Measurements from ENCODE around the gene KAZN. TPM values are rescaled to one million over a fixed set of nuclear protein-coding genes. Genes with fewer than 3 reads are reported as not detected.

KAZN gene
- total RNA-seq, 1 experiment from 2014 or later = 3.4 TPM

DNA sequence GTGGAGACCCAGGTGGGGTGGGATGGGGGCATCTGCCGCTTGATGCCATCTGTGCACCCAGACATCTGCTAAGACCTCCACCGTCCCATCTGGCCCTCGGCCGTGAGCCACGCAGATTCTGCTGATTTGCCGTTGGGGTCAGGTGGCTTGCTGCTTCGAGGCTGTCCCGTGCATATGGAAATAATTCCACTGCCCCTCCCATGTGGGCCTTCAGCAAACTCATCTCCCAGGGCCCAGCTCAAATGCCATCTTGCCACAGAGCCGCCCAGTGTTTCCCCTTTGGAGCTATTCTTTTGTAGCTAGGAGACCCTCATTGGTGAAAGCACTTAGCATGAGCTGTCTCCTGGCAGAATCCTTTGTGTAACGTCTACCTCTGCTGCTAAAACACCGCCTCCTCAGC lies 99.8 kb downstream of the KAZN start:
- Histone ChIP-seq H3K36me3 (no peaks in the 10 kb centered on the region), H3K4me3 (no peak overlapping the region), H3K9me3 (no peaks in the 10 kb centered on the region), H3K27me3 (no peaks in the 10 kb centered on the region)
- DNase-seq = no peak

DNA sequence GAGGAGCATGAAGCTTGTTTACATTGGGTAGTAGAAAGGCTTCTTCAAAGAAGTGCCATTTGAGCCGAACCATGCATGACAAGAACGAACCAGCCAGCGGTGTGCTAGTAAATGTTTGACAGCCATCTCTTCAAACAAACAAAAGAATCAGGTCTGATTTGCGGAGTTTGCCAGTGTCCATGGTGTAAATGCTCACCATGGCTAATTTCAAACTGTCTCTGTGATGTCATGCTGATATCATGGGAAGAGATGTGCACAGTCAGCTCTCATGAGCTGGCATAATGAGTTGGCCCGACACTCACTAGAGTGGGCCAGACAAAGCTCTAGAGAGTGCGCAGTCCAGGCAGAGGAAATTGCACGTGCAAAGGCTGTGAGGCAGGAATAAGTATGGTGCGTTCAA lies 101.1 kb downstream of the KAZN start:
- Histone ChIP-seq H3K27me3 (no peaks in the 10 kb centered on the region), H3K4me3 (no peak overlapping the region), H3K9me3 (no peaks in the 10 kb centered on the region), H3K36me3 (no peaks in the 10 kb centered on the region)
- DNase-seq = no peak

DNA sequence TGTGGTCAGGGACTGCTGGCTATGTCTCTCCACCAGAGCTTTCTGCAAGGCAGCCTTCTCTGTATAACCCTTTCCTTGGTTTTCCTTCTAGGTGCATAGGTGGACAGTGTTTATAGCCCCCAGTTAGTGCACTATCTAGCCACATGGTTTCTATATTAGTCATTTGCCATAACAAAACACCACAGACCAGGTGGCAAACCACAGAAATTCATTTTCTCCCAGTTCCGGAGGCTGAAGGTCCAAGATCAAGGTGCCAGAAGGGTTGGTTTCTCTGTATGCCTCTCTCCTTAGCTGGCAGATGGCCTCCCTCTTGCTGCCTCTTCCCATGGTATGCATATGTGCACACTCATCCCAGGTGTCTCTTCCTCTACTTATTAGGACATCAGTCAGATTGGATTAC lies 106.4 kb downstream of the KAZN start:
- H3K27me3 ChIP-seq = no peaks in the 10 kb centered on the region
- no peaks in the 10 kb centered on the region for H3K36me3 ChIP-seq
- DNase-seq = no peak
- H3K9me3 ChIP-seq = no peaks in the 10 kb centered on the region
- H3K4me3 ChIP-seq = no peak overlapping the region

DNA sequence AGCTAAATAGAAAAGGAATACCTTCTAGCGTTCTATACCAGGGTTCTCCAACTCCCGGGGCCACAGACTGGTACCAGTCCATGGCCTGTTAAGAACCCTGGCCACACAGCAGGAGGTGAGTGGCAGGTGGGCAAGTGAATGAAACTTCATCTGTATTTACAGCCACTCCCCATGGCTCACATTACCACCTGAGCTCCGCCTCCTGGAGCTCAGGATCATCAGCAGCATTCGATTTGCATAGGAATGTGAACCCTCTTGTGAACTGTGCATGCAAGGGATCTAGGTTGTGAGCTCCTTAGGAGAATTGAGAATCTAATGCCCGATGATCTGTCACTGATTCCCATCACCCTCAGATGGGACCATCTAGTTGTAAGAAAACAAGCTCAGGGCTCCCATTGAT lies 107.3 kb downstream of the KAZN start:
- Histone ChIP-seq H3K9me3 (no peaks in the 10 kb centered on the region), H3K36me3 (no peaks in the 10 kb centered on the region), H3K4me3 (no peak overlapping the region), H3K27me3 (no peaks in the 10 kb centered on the region)
- DNase-seq = no peak

DNA sequence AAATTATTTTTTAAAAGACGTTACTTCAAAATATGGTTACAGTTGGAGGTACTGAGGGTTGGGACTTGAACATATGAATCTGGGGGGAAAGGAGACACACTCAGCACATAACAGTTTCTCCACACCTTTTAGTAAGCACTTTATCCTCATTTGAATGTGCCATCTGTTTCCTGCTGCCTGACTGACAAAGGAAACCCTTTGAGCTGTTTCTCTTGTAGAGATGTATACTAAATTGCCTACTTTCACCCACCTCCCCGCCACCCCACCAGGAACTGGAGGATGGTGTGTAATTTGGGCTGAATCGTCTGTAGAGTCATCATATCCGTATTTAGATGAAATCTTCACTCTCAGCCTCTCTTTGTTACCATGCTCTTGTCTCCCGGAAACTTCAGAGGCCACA lies 108.1 kb downstream of the KAZN start:
- no peak overlapping the region for H3K4me3 ChIP-seq

DNA sequence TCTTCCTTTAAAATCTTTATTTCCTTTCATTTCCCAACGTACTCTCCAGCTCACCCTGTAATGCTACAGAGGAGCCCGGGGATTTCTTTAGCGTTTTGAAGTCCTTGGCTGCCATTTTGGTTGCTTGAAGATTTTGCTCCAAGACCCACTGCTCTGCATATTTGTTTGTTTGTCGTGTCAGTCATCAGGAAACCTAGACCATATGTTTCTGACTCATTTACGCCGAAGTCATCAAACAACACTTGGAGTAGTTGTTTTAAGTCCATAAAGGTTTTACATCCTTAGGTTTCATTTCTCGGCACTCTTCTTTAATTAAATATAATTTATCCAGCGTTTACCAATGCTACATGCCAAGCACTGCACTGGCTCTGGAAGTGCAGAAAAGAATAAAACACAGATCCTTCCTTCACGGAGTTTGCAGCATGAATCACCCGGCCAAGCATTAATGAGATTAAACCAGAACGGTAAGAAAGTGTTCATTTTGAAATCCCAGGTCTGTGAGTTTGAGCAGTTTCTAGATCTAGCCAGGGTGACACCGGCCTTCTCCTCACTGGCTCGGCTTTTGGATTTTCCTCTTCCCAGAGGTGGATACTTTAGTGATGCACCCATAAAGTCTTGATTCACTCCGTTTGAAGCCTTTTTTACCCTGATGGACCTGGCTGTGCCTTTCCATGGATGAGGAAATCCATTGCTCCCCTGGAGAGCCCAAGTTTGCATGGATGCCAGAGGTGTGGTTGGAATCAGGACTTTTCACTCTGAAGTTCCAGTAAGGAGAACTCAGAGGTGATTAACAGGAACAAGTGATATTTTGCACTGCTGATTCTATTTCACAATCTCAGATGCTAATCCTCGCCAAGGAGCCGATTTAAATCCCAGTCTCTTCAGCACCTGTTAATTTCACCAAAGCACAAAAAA lies 109.3 kb downstream of the KAZN start:
- no peaks in the 10 kb centered on the region for H3K27me3 ChIP-seq
- H3K4me3 ChIP-seq = no peak overlapping the region
- no peaks in the 10 kb centered on the region for H3K36me3 ChIP-seq
- no peak for DNase-seq
- H3K9me3 ChIP-seq = no peaks in the 10 kb centered on the region

More for the DNA sequence above, 108.1 kb downstream of the KAZN start:
- DNase-seq = no peak
- no peaks in the 10 kb centered on the region for H3K9me3 ChIP-seq
- H3K36me3 ChIP-seq = no peaks in the 10 kb centered on the region
- H3K27me3 ChIP-seq = no peaks in the 10 kb centered on the region

DNA sequence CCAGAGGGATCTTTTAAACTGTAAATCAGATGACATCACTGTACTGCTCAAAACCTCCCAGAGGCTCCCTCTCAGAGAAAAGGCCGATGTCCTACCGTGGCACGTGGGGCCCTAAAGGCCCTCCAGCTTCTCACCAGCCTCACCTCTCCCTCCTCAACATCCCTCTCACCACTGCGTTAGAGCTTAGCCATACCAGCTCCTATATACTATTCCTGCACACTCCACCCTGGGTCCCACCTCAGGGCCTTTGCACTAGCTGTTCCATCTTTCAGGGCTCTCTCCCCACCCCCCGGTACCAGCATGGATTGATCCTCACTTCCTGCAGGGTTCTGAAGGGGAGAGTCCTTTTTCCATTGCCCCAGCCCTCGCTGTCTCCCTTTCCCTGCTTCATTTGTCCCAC lies 111.8 kb downstream of the KAZN start:
- no peak for DNase-seq
- Histone ChIP-seq H3K9me3 (no peaks in the 10 kb centered on the region), H3K4me3 (no peak overlapping the region), H3K36me3 (no peaks in the 10 kb centered on the region), H3K27me3 (no peaks in the 10 kb centered on the region)

DNA sequence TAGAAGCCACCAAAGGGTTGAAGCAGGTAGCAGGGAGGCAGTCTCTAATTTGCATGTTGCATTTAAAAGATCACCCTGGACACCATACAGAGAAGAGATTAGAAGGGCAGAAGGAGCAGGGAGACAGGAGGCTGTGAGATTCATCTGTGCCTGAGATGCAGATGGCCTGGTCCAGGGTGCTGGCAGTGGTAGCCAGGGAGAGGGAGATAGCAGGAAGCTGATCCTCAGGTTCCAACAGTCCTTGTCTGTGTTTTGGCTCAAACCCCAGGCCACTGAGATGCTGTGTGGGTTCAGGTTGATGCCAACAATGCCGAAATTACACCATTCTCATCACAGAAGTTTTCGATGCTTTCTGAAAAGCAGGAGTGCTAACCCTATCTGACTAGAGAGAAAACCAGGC lies 113.7 kb downstream of the KAZN start:
- Histone ChIP-seq H3K4me3 (no peak overlapping the region), H3K27me3 (no peaks in the 10 kb centered on the region), H3K36me3 (no peaks in the 10 kb centered on the region), H3K9me3 (no peaks in the 10 kb centered on the region)
- no peak for DNase-seq

DNA sequence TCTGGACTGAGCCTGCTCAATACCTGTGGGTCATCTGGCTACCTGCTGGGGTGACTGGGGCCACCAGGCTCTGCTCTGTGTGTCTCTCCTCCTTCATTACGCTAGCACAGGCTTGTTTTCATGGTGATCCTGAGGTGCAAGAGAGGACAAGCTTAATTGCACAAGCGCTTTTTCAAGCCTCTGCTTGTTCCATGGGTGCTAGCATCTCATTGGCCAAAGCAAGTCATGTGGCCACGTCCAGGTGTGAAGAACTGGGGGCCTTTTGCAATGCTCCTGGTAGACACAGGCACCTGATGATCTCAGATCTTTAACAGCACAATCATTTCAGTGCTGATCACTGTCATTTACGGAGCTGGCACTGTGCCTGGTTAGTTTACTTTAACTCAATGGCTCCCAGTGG lies 114.6 kb downstream of the KAZN start:
- no peak overlapping the region for H3K4me3 ChIP-seq
- no peaks in the 10 kb centered on the region for H3K27me3 ChIP-seq
- H3K36me3 ChIP-seq = no peaks in the 10 kb centered on the region
- no peaks in the 10 kb centered on the region for H3K9me3 ChIP-seq
- DNase-seq = no peak

DNA sequence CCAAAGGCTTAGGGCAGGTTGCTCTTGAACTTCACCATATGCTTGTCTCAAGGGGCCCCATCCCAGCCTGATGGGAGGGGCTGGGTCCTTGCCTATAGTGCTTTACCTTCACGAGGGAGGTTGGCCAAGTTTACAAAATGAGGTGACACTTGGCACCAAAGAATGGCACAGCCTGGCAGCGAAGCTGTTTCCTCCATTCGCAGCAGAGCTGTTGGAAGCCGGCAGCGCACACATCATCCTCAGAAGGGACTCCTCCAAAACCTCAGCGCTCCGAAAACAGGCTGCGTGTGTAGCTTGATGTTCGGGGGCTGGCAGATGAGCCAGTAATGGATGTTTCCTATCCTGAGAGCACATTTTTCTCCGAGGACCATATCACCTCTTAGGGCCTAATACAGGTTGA lies 116.8 kb downstream of the KAZN start:
- no peaks in the 10 kb centered on the region for H3K36me3 ChIP-seq
- DNase-seq = no peak
- H3K4me3 ChIP-seq = no peak overlapping the region
- no peaks in the 10 kb centered on the region for H3K27me3 ChIP-seq
- H3K9me3 ChIP-seq = no peaks in the 10 kb centered on the region

DNA sequence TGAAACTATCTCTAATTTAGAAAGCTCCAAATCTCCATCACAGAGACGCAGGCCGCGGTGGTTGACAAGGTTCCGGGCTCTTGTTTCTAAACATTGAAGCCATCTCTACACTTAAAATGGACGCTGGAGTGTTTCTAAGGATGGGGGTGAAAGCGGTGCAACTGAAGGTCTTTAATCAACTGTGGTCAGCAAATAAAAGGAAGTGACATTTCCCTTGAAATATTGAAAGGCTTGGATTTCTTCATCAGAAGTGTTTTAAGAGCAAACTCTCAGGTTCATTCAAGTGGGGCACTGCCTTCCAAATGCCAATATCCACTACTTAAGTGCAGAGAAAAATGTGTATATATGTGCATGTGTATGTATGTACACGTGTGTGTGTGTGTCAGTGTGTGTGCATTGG lies 117.3 kb downstream of the KAZN start:
- Histone ChIP-seq H3K9me3 (no peaks in the 10 kb centered on the region), H3K36me3 (no peaks in the 10 kb centered on the region), H3K27me3 (no peaks in the 10 kb centered on the region), H3K4me3 (no peak overlapping the region)
- no peak for DNase-seq

DNA sequence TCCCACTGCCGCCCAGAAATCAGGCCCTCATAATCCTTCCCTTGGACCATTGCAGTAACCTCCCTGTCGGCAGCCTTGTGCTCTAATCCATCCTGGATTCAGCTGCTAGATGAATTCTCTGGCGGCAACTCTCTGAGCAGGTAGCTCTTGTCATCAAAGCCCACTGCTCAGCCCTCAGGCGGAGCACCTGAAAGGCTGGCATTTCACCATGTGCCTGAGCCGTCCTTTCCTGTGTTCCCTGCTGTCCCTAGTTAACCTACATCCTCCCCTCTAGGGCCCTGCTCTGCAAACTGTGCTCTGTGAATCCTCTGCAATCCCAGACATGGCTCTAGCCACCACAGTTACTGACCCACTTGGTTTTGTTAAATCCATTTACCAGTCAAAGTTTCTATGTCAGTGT lies 118.0 kb downstream of the KAZN start:
- H3K36me3 ChIP-seq = no peaks in the 10 kb centered on the region
- H3K4me3 ChIP-seq = no peak overlapping the region
- H3K9me3 ChIP-seq = no peaks in the 10 kb centered on the region
- DNase-seq = no peak
- no peaks in the 10 kb centered on the region for H3K27me3 ChIP-seq

DNA sequence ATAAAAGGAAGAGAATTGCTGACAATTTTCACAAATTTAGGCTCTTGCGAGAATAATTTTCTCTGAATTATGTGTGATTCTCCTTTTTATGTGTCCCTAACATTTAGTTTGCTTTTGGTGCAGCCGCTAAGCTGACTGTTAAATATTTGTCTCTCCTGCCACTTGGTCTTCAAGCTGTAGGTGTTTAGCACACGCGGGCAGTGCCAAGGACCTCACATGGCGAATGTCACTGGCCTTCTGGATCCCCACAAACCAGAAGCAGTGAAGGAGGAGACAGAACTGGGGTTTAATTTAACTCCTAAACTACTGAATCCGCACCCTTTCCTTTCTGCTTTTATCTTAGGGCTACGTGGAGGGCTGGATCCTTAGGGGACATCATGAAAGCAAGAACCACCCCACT lies 120.0 kb downstream of the KAZN start:
- Histone ChIP-seq H3K4me3 (no peak overlapping the region), H3K27me3 (no peaks in the 10 kb centered on the region), H3K36me3 (no peaks in the 10 kb centered on the region), H3K9me3 (no peaks in the 10 kb centered on the region)
- DNase-seq = no peak

DNA sequence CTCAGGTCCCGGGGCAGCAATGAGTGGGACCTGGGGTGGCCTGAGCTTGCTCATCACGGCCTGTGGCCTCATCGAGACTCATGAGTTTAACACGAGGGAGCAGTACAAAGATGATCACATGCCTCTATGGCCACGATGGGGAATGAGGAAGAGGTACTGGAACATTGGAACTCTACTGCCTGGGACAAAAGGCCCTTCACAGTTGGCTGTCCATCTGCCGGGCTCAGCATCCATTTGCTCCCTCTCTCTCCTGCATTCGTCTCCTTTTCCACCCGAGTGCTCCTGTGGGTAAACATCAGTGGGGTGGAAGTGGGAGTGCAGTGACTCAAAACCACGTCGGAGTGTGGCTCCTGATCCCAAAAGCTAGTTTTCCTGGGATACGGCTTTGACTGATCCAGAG lies 124.9 kb downstream of the KAZN start:
- Histone ChIP-seq H3K4me3 (no peak overlapping the region), H3K36me3 (no peaks in the 10 kb centered on the region), H3K27me3 (no peaks in the 10 kb centered on the region), H3K9me3 (no peaks in the 10 kb centered on the region)
- DNase-seq = no peak

DNA sequence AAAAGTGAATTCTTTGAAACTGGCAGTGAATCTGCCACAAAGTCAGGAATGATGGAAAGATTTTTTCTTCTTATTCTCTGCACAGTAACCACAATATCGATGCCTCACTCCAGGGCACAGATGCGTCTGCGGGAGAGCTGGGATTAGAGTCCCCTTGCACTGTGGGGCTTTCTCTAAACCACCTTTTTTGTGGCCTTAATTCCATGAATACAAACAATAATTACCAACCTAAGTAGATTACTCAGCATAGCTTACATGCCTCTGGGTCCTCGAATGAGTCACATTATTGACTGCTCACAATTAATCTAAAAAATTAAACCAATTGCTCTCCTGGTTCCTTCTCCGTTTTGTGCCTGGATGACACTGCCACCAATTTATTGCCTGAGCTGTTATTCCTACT lies 125.8 kb downstream of the KAZN start:
- no peak overlapping the region for H3K4me3 ChIP-seq
- no peaks in the 10 kb centered on the region for H3K9me3 ChIP-seq
- no peak for DNase-seq
- no peaks in the 10 kb centered on the region for H3K36me3 ChIP-seq
- no peaks in the 10 kb centered on the region for H3K27me3 ChIP-seq

DNA sequence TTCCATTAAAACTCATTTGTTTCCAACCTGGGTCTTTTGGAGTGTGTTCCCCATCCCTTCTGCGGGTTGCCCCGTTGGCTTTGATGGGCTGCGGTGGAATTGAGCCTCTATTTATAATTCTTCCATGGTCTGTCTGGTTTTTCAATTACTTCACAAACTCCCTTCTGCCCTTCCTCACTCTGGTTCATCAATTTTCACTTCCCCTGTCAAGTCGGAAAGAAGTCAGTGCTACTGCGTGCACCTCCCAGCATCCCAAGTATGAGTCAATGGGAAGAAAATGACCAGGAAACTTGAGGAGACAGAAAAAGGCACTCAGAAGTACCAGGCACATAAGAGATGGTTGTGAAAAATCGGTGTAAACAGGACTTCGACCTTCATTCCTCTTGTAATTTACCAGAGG lies 126.2 kb downstream of the KAZN start:
- no peak overlapping the region for H3K4me3 ChIP-seq
- no peaks in the 10 kb centered on the region for H3K27me3 ChIP-seq
- H3K9me3 ChIP-seq = no peaks in the 10 kb centered on the region
- no peaks in the 10 kb centered on the region for H3K36me3 ChIP-seq
- no peak for DNase-seq

DNA sequence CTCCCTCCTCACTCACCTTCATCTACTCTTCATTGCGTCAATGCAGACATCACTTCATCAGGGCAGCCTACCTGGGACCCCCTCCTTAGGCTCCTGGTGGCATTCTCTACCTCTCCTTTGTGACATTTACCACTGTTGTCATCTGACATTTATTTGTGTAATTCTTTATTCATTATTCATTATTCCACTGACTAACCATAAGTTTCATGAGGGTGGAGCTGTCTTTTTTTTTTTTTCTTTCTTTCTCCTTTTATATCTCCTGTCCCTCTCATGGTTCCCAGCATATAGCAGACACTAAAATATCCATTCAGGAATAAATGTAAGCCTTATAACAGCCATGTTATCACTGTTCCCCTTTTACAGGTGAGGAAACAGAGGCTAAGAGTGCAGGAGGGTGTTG lies 126.8 kb downstream of the KAZN start:
- no peaks in the 10 kb centered on the region for H3K36me3 ChIP-seq
- no peaks in the 10 kb centered on the region for H3K27me3 ChIP-seq
- no peaks in the 10 kb centered on the region for H3K9me3 ChIP-seq
- no peak for DNase-seq
- no peak overlapping the region for H3K4me3 ChIP-seq

DNA sequence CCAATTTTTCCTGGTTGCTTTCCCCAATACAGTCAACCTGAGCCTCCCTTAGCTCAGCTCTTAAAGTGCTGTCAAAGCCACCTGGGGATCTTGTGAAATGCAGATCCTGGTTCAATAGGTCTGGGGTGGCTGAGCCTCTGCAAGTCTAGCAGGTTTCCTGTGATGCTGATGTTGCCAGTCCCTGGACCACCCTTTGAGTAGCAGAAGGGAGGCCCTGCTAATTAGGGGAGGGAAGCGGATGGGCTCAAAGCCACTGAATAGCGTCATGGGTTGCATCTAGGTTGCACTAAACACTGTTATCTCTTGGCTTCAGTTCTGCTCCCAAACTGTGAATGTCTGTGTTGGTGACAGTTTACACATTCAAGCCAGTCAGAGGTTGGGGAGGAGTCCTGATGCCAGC lies 127.2 kb downstream of the KAZN start:
- Histone ChIP-seq H3K9me3 (no peaks in the 10 kb centered on the region), H3K4me3 (no peak overlapping the region), H3K36me3 (no peaks in the 10 kb centered on the region), H3K27me3 (no peaks in the 10 kb centered on the region)
- DNase-seq = no peak
